ENCODE measurements around the gene RYR2.

- no peak for TF ChIP-seq ZFP30 (CRISPR knock-in tag; IDR thresholded peaks at IDR 0.05)
- no peak for TF ChIP-seq TSHZ2 (CRISPR knock-in tag; IDR thresholded peaks at IDR 0.05)
- TF ChIP-seq CSRNP3 (CRISPR knock-in tag; IDR thresholded peaks at IDR 0.05) = no peak
Measured at GRCh38 chr1:237591353-237591752, 549.4 kb downstream of the RYR2 start.
